NCI-H1417 treated with DMSO at 0.1 percent for 48 hours (cell line): ENCODE measurements around the gene DUSP5.
"Not testable (repeated sequence)": the region's sequence is repeated elsewhere in the genome, so short reads cannot be mapped to it uniquely, and the experiment has no call there.

Experiments
- DNase-seq: peaks from one replicate; lab custom pipeline; 2025; lab: John Stamatoyannopoulos, UW

Gene DUSP5

GRCh38 chr10:110497438-110498086 is at the start of gene DUSP5:
Gene DUSP5, plus strand, starts transcription at chr10:110497907. Its CDS starts 215 bp downstream, at chr10:110498122.
- peak; percentile 57 for DNase-seq

GRCh38 chr10:110448682-110449418 is 48.9 kb upstream of the DUSP5 start:
- no peak for DNase-seq

- DNase-seq = no peak
Observed at GRCh38 chr10:110455446-110455845, 42.3 kb upstream of the DUSP5 start.

GRCh38 chr10:110456046-110456445 is 41.7 kb upstream of the DUSP5 start:
- no peak for DNase-seq

- DNase-seq = no peak
Observed at GRCh38 chr10:110456523-110457091, 41.1 kb upstream of the DUSP5 start.

- no peak for DNase-seq
Observed at GRCh38 chr10:110457851-110458250, 39.9 kb upstream of the DUSP5 start.

- no peak for DNase-seq
Observed at GRCh38 chr10:110458266-110458920, 39.3 kb upstream of the DUSP5 start.

GRCh38 chr10:110459600-110459999 is 38.1 kb upstream of the DUSP5 start:
- no peak for DNase-seq

- no peak for DNase-seq
Observed at GRCh38 chr10:110460111-110460809, 37.4 kb upstream of the DUSP5 start.

GRCh38 chr10:110461088-110461487 is 36.6 kb upstream of the DUSP5 start:
- no peak for DNase-seq

- DNase-seq = no peak
Observed at GRCh38 chr10:110461530-110461929, 36.2 kb upstream of the DUSP5 start.

GRCh38 chr10:110462166-110463095 is 35.3 kb upstream of the DUSP5 start:
- DNase-seq = no peak

- DNase-seq = not testable (repeated sequence)
Observed at GRCh38 chr10:110468258-110468657, 29.4 kb upstream of the DUSP5 start.

- DNase-seq = not testable (repeated sequence)
Observed at GRCh38 chr10:110470541-110470940, 27.2 kb upstream of the DUSP5 start.

- no peak for DNase-seq
Observed at GRCh38 chr10:110471566-110472139, 26.1 kb upstream of the DUSP5 start.

GRCh38 chr10:110474017-110474416 is 23.7 kb upstream of the DUSP5 start:
- DNase-seq = no peak

GRCh38 chr10:110474826-110475225 is 22.9 kb upstream of the DUSP5 start:
- no peak for DNase-seq

GRCh38 chr10:110475722-110476515 is 21.8 kb upstream of the DUSP5 start:
- no peak for DNase-seq

GRCh38 chr10:110479710-110480109 is 18.0 kb upstream of the DUSP5 start:
- DNase-seq = no peak

GRCh38 chr10:110480387-110480786 is 17.3 kb upstream of the DUSP5 start:
- no peak for DNase-seq
